CD4-positive, alpha-beta memory T cell (primary cell): ENCODE results near the gene FASLG. TPM values are rescaled to one million over a fixed set of nuclear protein-coding genes. Genes with fewer than 3 reads are reported as not detected.

Experiments
- CTCF ChIA-PET: fragments of 350-600 bp; sonication (Branson Sonifier 250); formaldehyde crosslinking; loops from one replicate; lab custom pipeline; 2021; ENCODE audit warnings: inconsistent platforms; ENCODE audit not compliant: partially characterized antibody; lab: Charles Lee
- POLR2A ChIA-PET: fragments of 350-600 bp; sonication (Branson Sonifier 250); formaldehyde crosslinking; loops from one replicate; lab custom pipeline; 2021; ENCODE audit not compliant: partially characterized antibody; lab: Charles Lee
- DNase-seq, 5 donors: peaks; one replicate each; pipeline versions ENCODE4 v3.0.0 to v3.0.0-alpha.2; 2020 to 2022; ENCODE audit warnings: mixed read lengths in 1 of 5
- H3K27ac ChIP-seq: one replicate; pipeline ENCODE4 v1.7.0; 2013; ENCODE audit warnings: low read depth, low read length
- H3K27me3 ChIP-seq: 2 replicates; pipeline ENCODE4 v1.7.0; 2013; ENCODE audit warnings: mild to moderate bottlenecking, low read length, moderate library complexity; ENCODE audit not compliant: insufficient read depth
- H3K36me3 ChIP-seq: 2 replicates; pipeline ENCODE4 v1.7.0; 2013; ENCODE audit warnings: mild to moderate bottlenecking, low read length, moderate library complexity; ENCODE audit not compliant: insufficient read depth
- H3K4me1 ChIP-seq: 2 replicates; pipeline ENCODE4 v1.7.0; 2013; ENCODE audit warnings: mild to moderate bottlenecking, low read length, moderate library complexity; ENCODE audit not compliant: insufficient read depth
- H3K4me3 ChIP-seq, 2 donors: one replicate each; pipeline ENCODE4 v1.7.0; 2013; ENCODE audit warnings: low read length in 2 of 2, mild to moderate bottlenecking in 1 of 2
- H3K9me3 ChIP-seq, 2 donors: one replicate each; pipeline ENCODE4 v1.7.0; 2013; ENCODE audit warnings: low read length in 2 of 2, control low read depth in 1 of 2; ENCODE audit not compliant: control insufficient read depth in 1 of 2
- H3K27ac Mint-ChIP-seq, 7 donors: one replicate each; pipeline ENCODE4 v1.8.0; 2020 to 2021; ENCODE audit warnings: mixed read lengths in 7 of 7, mild to moderate bottlenecking in 6 of 7, inconsistent platforms in 3 of 7, moderate library complexity in 3 of 7
- H3K27me3 Mint-ChIP-seq, 2 donors: one replicate each; pipeline ENCODE4 v1.8.0; 2020 to 2021; ENCODE audit warnings: mixed read lengths in 2 of 2
- H3K36me3 Mint-ChIP-seq, 2 donors: one replicate each; pipeline ENCODE4 v1.8.0; 2020 to 2021; ENCODE audit warnings: mixed read lengths in 2 of 2, inconsistent platforms in 1 of 2, mild to moderate bottlenecking in 1 of 2
- H3K4me1 Mint-ChIP-seq, 4 donors: one replicate each; pipeline ENCODE4 v1.8.0; 2020 to 2021; ENCODE audit warnings: mixed read lengths in 4 of 4, mild to moderate bottlenecking in 1 of 4
- H3K4me3 Mint-ChIP-seq, 8 donors: one replicate each; pipeline ENCODE4 v1.8.0; 2020 to 2021; ENCODE audit warnings: mixed read lengths in 8 of 8, mild to moderate bottlenecking in 7 of 8, moderate library complexity in 6 of 8, inconsistent platforms in 3 of 8
- H3K9me3 Mint-ChIP-seq, 8 donors: one replicate each; pipeline ENCODE4 v1.8.0; 2020 to 2021; ENCODE audit warnings: mixed read lengths in 8 of 8, mild to moderate bottlenecking in 5 of 8, inconsistent platforms in 3 of 8, moderate library complexity in 1 of 8
- intact Hi-C: fragments of 100-400 bp; cut with micrococcal nuclease; formaldehyde crosslinking; loops from one replicate; pipeline ENCODE4 v1.15.1; 2023
- polyA plus RNA-seq, 2 donors: library from polyadenylated mRNA; unstranded; fragments of 300-500 nt; fragmentation: Illumina TruSeq; gene quantifications; one replicate each; pipeline ENCODE4 v1.2.3, GENCODE V29; 2021
- total RNA-seq, 2 experiments: library from RNA; stranded (reverse); gene quantifications; one replicate each; pipeline ENCODE4 v1.2.3, GENCODE V29; 2021

Gene FASLG
- total and polyA plus RNA-seq, 4 experiments from 2014 or later: 0.81 to 4.9 (median 3.4) TPM

DNA sequence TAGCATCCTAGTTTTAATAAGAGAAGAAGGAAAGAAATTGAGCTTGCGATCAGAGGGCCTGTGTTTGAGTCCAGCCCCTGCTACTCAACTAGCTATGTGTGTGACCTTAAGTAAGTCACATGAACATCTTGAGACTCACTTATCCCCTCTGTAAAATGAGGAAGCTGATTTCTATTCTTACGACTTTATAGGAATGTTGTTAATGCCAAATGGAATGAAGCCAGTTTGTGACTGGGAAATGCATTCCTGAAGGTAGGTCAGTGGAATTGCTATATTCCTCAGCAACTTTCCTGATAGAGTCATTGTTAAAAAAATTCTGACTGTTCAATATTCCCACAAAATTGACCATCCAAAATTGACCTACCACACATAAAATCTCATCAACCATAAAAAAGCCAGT is 14.9 kb downstream of the FASLG start:
- Mint-ChIP-seq H3K4me1 (peaks cover 47 to 92% (median 67%) of the 10 kb centered on the region in 4 donors), H3K36me3 (peaks cover 3 to 4% of the 10 kb centered on the region in 2 donors), H3K4me3 (no peak overlapping the region), H3K9me3 (no peaks in the 10 kb centered on the region), H3K27me3 (no peaks in the 10 kb centered on the region), H3K27ac (no peak overlapping the region)
- Histone ChIP-seq H3K27me3 (no peaks in the 10 kb centered on the region), H3K36me3 (no peaks in the 10 kb centered on the region), H3K9me3 (no peaks in the 10 kb centered on the region), H3K27ac (no peak overlapping the region), H3K4me3 (no peak overlapping the region), H3K4me1 (peaks cover 67% of the 10 kb centered on the region)
- CTCF ChIA-PET: interaction anchor here (1.7 kb wide), 1 partner anchor 13 kb away, joined by 3 read pairs; no protein-coding TSS in a partner anchor
- intact Hi-C loops: no loop called here
- DNase-seq: no peak
- POLR2A ChIA-PET: interaction anchor here (1.0 to 1.5 kb wide), 4 partner anchors 10 to 35 kb away, joined by 3 read pairs; no protein-coding TSS in a partner anchor

DNA sequence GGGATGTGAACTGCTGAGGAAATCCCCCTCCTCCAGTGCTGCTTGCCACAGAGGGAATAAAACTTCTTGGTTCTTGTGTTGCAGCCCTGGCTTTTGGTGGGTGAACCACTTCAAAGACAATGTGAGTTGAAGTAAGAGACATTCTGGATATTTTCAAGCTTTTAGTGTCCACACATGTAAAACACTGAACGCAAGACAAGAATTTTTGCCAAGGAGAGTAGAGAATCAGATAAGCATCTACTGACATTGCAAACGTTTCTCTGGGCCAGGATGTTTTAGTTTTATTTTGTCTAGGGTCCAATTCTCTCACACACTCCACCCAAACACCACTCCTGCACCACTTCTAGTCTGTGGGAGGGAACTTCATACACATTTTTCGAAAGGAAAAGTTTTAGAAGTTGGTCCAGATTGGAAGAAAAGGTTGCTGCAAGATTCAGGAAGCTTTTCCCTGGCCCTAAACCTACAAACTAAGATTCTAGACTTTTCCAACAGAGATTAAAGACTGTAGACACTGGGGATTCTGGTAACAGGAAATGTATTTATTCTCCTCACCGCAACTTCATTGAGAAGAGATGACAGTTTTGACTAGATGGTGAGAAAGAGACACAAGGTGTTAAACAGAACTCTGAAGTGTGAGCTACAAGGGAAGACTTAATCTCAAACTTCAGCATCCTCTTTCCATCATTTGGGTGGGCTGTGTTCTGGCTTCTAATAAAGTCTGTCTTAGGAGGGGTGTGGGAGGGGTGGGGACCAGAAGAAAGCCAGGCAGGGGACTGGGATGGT is 16.1 kb downstream of the FASLG start:
- intact Hi-C loops: no loop called here
- POLR2A ChIA-PET: interaction anchor here (0.8 to 1.9 kb wide), 11 partner anchors 9 to 44 kb away, joined by 3 to 9 read pairs (median 5); partner anchors contain the start of gene FASLG
- Histone ChIP-seq H3K4me1 (peaks cover 70% of the 10 kb centered on the region), H3K4me3 (no peak overlapping the region), H3K27ac (no peak overlapping the region), H3K9me3 (no peaks in the 10 kb centered on the region), H3K27me3 (no peaks in the 10 kb centered on the region), H3K36me3 (no peaks in the 10 kb centered on the region)
- Mint-ChIP-seq H3K36me3 (peaks cover 3% of the 10 kb centered on the region in 2 donors), H3K9me3 (peaks cover 0 to 2% (median 0%) of the 10 kb centered on the region in 8 donors), H3K4me1 (peaks cover 50 to 91% (median 69%) of the 10 kb centered on the region in 4 donors), H3K27ac (peak overlapping the region in 6 of 7 donors; percentile 1 to 88 (median 67)), H3K4me3 (peak overlapping the region in 7 of 8 donors; percentile 14 to 70 (median 37)), H3K27me3 (no peaks in the 10 kb centered on the region)
- peak in 1 of 5 donors; percentile 25 for DNase-seq
- CTCF ChIA-PET: interaction anchor here (1.7 kb wide), 1 partner anchor 14 kb away, joined by 3 read pairs; no protein-coding TSS in a partner anchor

DNA sequence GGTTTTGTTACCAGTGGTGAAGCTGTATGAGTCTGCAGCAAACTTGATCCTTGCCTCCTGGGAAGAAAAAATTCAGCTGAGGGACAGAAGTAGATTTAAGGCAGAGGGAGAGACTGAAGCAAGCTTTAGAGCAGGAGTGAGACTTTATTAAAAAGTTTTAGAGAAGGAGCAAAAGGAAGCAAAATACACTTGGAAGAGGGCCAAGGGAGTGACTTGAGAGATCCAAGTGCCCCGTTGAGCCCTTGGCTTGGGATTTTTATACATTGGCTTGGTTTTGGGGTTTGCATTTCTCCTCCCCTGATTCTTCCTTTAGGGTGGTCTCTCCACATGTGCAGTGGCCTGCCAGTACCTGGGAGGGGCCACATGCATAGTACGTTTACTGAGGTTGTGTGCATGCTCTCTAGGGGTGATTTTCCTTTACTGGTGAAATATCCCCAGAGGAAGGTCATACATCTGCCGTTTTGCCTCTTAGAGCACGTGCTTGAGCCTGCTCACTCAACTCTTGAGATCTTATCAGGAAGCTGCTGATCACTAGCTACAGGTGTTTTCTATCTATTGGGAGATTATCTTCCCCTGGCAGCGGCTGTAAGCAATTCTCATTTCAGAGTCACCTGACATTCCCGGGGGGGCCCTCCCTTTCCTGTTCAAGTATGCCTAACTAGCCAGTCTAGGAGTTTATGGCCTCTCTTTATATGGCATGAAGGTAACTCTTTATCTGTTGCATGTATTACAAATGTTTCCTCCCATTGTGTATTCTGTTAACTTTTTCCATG is 20.3 kb downstream of the FASLG start:
- no peaks in the 10 kb centered on the region for H3K27me3 Mint-ChIP-seq
- peak in 1 of 5 donors; percentile 50 for DNase-seq
- H3K27ac Mint-ChIP-seq: peak overlapping the region in 5 of 7 donors; percentile 35 to 75 (median 53)
- peak overlapping the region in 3 of 8 donors; percentile 36 to 73 (median 39) for H3K4me3 Mint-ChIP-seq
- H3K36me3 Mint-ChIP-seq: no peaks in the 10 kb centered on the region
- H3K9me3 Mint-ChIP-seq: peaks cover 0 to 2% (median 0%) of the 10 kb centered on the region in 8 donors
- intact Hi-C loops: loop anchor here (2.0 kb wide), 2 partner anchors 16 to 20 kb away; no protein-coding TSS in a partner anchor
- no peak overlapping the region for H3K4me3 ChIP-seq
- H3K9me3 ChIP-seq: no peaks in the 10 kb centered on the region
- H3K27ac ChIP-seq: no peak overlapping the region
- ChIA-PET CTCF (interaction anchor here (0.9 to 2.0 kb wide), 5 partner anchors 21 to 75 kb away, joined by 3 to 9 read pairs (median 3); partner anchors contain the start of gene FASLG), POLR2A (interaction anchor here (1.7 kb wide), 1 partner anchor 16 kb away, joined by 7 read pairs; no protein-coding TSS in a partner anchor)
- H3K36me3 ChIP-seq: no peaks in the 10 kb centered on the region
- peaks cover 37 to 87% (median 63%) of the 10 kb centered on the region in 4 donors for H3K4me1 Mint-ChIP-seq
- H3K4me1 ChIP-seq: peaks cover 38% of the 10 kb centered on the region
- H3K27me3 ChIP-seq: no peaks in the 10 kb centered on the region

DNA sequence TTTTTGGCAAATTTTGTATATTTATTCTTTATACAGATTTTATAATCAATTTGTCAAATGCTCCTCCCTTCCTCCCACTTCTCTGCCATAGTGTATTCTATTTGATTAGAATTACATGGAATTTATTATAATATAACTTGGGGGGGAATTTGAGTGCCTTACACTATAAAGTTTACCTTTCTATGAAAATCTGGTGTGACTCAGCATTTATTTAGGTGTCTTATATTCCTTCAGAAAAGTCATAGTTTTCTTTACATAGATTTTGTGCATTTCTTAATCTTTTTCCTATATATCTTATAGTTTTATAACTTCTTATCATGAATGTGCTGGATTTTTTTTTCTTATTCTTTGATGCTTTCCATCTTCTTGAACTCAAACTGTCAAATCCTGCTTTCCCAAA is 21.3 kb downstream of the FASLG start:
- no peaks in the 10 kb centered on the region for H3K27me3 ChIP-seq

DNA sequence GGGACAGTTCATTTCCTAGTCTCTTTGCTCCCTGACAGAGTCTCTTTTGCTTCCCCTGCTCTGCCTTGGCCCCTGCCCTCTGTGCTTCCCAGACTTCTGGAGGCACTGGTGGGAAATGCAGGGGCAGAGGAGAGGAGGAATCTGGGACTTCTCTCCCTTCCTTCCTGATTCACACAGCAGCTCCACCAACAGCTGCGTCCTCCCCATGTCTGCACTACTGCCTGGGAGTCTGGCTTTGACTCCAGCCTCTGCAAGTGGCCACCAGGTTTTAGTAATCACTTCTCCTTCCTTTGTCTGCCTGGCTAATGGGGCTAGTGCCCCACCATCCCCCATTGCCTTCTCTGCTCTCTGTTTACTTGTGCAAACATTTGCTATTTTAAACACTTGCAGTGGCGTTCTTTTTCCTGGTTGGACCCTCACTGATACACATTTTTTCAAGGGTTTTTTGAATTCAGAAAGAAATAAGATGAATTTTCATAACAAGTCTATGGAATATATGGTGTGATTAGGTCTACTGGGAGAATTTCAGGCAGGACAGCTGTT is 21.9 kb downstream of the FASLG start:
- ChIA-PET POLR2A (no interaction called here), CTCF (no interaction called here)
- no peak overlapping the region for H3K27ac Mint-ChIP-seq

More for the DNA sequence above, 21.3 kb downstream of the FASLG start:
- no peaks in the 10 kb centered on the region for H3K9me3 ChIP-seq
- ChIA-PET POLR2A (interaction anchor here (1.7 kb wide), 1 partner anchor 17 kb away, joined by 7 read pairs; no protein-coding TSS in a partner anchor), CTCF (interaction anchor here (0.9 to 2.0 kb wide), 2 partner anchors 39 to 76 kb away, joined by 3 to 9 read pairs; no protein-coding TSS in a partner anchor)
- H3K9me3 Mint-ChIP-seq: peaks cover 0 to 2% (median 0%) of the 10 kb centered on the region in 8 donors
- intact Hi-C loops: no loop called here
- H3K27ac ChIP-seq: no peak overlapping the region
- H3K4me3 ChIP-seq: no peak overlapping the region
- no peaks in the 10 kb centered on the region for H3K36me3 ChIP-seq
- H3K4me1 Mint-ChIP-seq: peaks cover 30 to 77% (median 55%) of the 10 kb centered on the region in 4 donors
- H3K27ac Mint-ChIP-seq: no peak overlapping the region
- H3K4me1 ChIP-seq: peaks cover 28% of the 10 kb centered on the region
- DNase-seq: no peak
- H3K27me3 Mint-ChIP-seq: no peaks in the 10 kb centered on the region
- H3K4me3 Mint-ChIP-seq: no peak overlapping the region
- no peaks in the 10 kb centered on the region for H3K36me3 Mint-ChIP-seq

DNA sequence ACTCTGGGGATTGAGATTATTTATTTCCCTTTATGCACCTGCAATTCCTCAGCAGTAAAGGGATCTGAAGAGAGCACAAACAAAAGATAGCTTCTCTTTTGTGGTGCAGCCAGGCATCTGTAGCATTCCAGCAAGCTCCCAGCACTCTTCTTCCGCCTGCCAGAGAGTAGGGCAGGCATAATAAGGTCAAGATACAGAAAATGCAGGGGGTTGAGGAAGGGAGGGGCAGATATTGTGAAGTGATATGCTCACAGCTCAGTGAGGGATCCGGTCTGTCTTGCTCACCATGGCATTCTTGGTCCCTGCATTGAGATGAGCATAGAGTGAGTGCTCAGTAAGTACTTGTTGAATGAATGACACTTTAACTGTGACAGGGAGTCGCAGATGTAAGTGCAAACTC is 23.9 kb downstream of the FASLG start:
- H3K27me3 Mint-ChIP-seq: no peaks in the 10 kb centered on the region
- POLR2A ChIA-PET: interaction anchor here (0.8 to 1.9 kb wide), 6 partner anchors 13 to 39 kb away, joined by 3 to 6 read pairs (median 5); no protein-coding TSS in a partner anchor
- H3K27me3 ChIP-seq: no peaks in the 10 kb centered on the region

More for the DNA sequence above, 21.9 kb downstream of the FASLG start:
- no peaks in the 10 kb centered on the region for H3K36me3 ChIP-seq
- H3K27ac ChIP-seq: no peak overlapping the region
- Mint-ChIP-seq H3K9me3 (peaks cover 0 to 2% (median 0%) of the 10 kb centered on the region in 8 donors), H3K27me3 (no peaks in the 10 kb centered on the region), H3K36me3 (no peaks in the 10 kb centered on the region), H3K4me3 (peak overlapping the region in 2 of 8 donors; percentile 14 to 23), H3K4me1 (peaks cover 25 to 71% (median 50%) of the 10 kb centered on the region in 4 donors)
- H3K27me3 ChIP-seq: no peaks in the 10 kb centered on the region
- intact Hi-C loops: no loop called here
- no peak for DNase-seq
- no peaks in the 10 kb centered on the region for H3K9me3 ChIP-seq
- peaks cover 22% of the 10 kb centered on the region for H3K4me1 ChIP-seq
- no peak overlapping the region for H3K4me3 ChIP-seq

More for the DNA sequence above, 23.9 kb downstream of the FASLG start:
- H3K27ac Mint-ChIP-seq: peak overlapping the region in 2 of 7 donors; percentile 70 to 74
- H3K4me1 Mint-ChIP-seq: peaks cover 17 to 51% (median 38%) of the 10 kb centered on the region in 4 donors
- H3K4me1 ChIP-seq: peaks cover 15% of the 10 kb centered on the region
- no peak for DNase-seq
- no peaks in the 10 kb centered on the region for H3K36me3 ChIP-seq
- H3K27ac ChIP-seq: no peak overlapping the region
- intact Hi-C loops: no loop called here
- CTCF ChIA-PET: interaction anchor here (1.0 to 1.1 kb wide), 2 partner anchors 37 to 47 kb away, joined by 3 read pairs; no protein-coding TSS in a partner anchor
- no peak overlapping the region for H3K4me3 ChIP-seq
- no peaks in the 10 kb centered on the region for H3K9me3 ChIP-seq
- peak overlapping the region in 6 of 8 donors; percentile 8 to 63 (median 29) for H3K4me3 Mint-ChIP-seq
- peaks cover 0 to 2% (median 0%) of the 10 kb centered on the region in 8 donors for H3K9me3 Mint-ChIP-seq
- H3K36me3 Mint-ChIP-seq: no peaks in the 10 kb centered on the region
